Peyer's patch (tissue), 4 donors: ENCODE data around the gene ACAD8.

Experiments
- POLR2A ChIP-seq, 2 donors: fragments of 450-650 bp; IDR thresholded peaks; one replicate each; pipeline ENCODE4 v1.5.1; 2017; ENCODE audit warnings: antibody characterized with exemption in 2 of 2, mild to moderate bottlenecking in 2 of 2, moderate library complexity in 2 of 2
- TF ChIP-seq, protein P1 (sequence below), 6 experiments: fragments of 450-650 bp in 4 of 6; fragments of 200-600 bp in 2 of 6; sonication (generic) in 1 of 6; IDR thresholded peaks; one replicate each; pipeline ENCODE4 v1.5.1; 2017 to 2019; ENCODE audit warnings: antibody characterized with exemption in 6 of 6, mild to moderate bottlenecking in 3 of 6, moderate library complexity in 1 of 6

DNA sequence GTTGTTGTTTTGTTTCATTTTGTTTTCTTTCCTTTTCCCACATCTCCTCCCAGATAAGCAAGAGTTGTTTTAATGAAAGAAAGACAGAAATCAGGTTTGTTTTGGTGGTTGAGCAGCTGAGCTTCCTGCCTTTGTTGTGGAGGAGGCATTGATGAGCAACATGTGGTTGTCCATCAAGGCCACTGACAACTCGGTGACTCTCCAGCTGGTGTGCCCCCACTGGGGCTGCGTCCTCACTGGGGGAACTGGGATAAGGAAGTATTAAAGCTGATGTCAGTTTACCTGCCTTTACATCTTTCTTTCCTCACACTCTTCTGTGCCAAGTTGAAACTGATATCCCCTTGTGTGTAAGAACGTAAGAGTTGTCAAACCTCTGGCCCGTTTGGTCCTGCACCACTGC lies 23.0 kb upstream of the ACAD8 start:
- TF ChIP-seq, protein P1, sequence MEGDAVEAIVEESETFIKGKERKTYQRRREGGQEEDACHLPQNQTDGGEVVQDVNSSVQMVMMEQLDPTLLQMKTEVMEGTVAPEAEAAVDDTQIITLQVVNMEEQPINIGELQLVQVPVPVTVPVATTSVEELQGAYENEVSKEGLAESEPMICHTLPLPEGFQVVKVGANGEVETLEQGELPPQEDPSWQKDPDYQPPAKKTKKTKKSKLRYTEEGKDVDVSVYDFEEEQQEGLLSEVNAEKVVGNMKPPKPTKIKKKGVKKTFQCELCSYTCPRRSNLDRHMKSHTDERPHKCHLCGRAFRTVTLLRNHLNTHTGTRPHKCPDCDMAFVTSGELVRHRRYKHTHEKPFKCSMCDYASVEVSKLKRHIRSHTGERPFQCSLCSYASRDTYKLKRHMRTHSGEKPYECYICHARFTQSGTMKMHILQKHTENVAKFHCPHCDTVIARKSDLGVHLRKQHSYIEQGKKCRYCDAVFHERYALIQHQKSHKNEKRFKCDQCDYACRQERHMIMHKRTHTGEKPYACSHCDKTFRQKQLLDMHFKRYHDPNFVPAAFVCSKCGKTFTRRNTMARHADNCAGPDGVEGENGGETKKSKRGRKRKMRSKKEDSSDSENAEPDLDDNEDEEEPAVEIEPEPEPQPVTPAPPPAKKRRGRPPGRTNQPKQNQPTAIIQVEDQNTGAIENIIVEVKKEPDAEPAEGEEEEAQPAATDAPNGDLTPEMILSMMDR (IDR thresholded peaks at IDR 0.05), result no peak
- no peak for TF ChIP-seq POLR2A (IDR thresholded peaks at IDR 0.05)
